ENCODE data around the gene TFEC. TPM values are rescaled to one million over a fixed set of nuclear protein-coding genes. Genes with fewer than 3 reads are reported as not detected.

The TFEC gene
- total RNA-seq, 1 donor: 26.4 TPM

GRCh38 chr7:115995701-115996100 is 34.9 kb downstream of the TFEC start:
- DNase-seq (ENCODE audit: low read depth in 2 of 3, low spot score in 2 of 3): no peak

DNA sequence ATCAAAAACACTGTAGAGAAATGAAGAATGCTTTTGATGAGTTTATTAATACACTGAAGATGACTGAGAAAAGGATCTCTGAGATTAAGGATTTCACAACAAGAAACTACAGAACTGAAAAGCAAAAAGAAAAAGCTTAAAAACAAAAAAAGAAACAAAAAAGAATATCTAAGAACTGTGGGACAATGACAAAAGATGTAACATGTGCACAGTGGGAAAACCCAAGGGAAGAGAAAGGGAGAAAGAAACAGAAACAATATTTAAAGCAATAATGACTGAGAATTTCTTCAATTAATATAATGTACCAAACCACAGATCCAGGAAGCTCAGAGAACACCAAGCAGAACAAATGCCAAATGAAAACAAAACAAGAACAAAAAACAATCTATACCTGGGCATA is 42.2 kb downstream of the TFEC start:
- DNase-seq (ENCODE audit: low read depth in 2 of 3, low spot score in 2 of 3): no peak

DNA sequence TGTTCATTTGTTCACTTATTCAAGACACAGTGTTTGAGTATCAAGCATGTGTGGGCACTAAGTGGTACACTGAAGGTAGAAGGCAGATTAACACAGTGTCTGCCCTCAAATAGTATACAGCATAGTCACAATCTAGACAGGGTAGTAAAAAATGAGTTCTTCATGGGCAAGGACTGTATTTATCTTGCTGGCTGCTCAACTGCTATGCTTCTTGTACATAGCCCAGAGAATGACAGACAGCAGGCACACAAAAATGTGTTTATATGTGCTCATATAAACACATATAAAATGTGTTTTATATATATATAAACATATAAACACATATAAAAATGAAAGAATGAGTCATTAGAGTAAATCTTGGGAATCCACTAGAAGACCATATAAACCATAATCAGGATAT is 43.1 kb downstream of the TFEC start:
- DNase-seq (ENCODE audit: low read depth in 2 of 3, low spot score in 2 of 3): no peak

DNA sequence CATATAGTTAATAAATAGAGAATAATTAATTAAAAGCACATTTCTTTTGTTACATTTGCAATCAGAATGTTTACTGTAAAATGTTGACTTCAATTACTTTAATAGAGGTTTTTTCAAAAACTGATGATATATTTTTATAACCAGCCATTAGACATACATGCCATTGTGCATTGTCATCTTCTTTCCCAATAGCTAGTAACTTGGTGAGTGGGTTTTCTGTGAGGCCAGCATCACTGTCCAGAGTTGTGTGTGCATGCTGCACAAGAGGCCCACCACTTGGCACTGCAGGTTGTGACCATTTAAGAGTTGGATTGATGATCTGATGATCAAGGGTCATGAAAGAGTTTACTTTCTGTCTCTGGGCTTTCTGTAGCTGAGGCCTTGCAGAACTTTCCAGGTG is 46.5 kb downstream of the TFEC start:
- no peak for DNase-seq (ENCODE audit: low read depth in 2 of 3, low spot score in 2 of 3)

DNA sequence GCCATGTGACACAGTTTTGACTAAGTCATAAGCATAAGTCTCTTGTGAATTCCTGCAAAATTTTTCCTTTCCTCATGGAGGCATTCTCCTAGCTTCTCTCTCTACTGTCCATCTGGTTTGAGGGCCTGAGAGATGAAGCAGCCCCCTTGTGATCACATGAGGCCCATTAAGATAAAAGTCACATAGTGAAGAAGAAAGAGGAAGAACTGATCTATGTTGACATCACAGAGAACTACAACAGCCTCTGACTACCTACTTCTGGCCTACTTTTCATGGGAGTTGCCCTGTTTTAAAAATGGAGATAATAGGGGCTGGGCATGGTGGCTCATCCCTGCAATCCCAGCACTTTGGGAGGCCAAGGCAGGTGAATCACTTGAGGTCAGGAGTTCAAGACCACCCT is 50.4 kb downstream of the TFEC start:
- no peak for DNase-seq (ENCODE audit: low read depth in 2 of 3, low spot score in 2 of 3)

DNA sequence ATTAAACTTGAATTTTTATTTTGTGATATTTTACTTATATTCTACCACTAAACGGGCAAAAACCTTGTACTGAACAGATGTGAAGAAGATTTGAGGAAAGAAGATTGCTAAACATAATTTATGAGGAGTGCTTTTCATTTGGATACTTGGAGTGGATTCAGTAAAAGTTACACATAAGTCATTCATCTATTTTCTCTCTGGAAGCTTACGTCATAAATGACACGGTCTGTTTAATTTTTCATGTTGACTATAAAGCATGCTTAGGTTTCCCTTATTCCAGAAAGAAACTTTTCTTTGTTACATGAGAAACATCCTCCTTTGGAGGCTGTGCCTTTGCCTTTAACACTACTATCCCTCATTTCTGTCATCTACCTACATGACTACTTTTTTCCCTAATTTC is 53.9 kb downstream of the TFEC start:
- no peak for DNase-seq (ENCODE audit: low read depth in 2 of 3, low spot score in 2 of 3)

DNA sequence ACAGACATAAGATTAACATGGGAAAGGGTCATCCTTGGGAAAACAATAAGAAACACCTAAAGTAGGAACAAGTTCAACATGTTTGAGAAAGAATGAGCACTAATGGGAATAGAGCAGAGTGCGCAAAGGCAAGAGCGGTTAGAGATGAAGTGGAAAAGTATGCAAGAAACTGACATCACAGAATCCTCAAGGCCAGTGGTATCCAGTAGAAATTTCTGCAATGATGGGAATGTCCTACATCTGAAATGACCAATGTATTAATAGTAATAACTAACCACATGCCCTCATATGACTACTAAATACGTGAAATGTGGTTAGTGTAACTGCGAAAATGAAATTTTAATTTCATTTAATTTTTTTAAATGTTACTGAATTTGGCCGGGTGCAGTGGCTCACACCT is 54.8 kb downstream of the TFEC start:
- no peak for DNase-seq (ENCODE audit: low read depth in 2 of 3, low spot score in 2 of 3)

DNA sequence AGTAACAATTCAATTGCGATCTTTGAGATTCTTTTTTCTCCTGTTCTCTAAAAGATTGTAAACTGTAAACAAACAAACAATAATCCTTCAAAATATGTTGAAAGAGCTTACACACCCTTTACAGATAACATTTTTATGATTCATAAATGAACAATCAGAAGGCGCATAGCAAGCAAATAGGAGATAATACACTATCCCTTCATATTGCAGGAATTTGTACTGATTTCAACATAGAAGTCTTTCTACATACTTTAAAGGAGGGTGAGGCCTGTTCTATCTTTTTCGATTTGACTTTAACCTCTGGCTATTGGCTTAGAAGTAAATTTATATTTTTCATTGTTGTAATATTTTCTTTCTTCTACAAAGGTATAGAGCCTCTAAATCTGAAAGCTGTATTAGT is 57.2 kb downstream of the TFEC start:
- DNase-seq (ENCODE audit: low read depth in 2 of 3, low spot score in 2 of 3): no peak

DNA sequence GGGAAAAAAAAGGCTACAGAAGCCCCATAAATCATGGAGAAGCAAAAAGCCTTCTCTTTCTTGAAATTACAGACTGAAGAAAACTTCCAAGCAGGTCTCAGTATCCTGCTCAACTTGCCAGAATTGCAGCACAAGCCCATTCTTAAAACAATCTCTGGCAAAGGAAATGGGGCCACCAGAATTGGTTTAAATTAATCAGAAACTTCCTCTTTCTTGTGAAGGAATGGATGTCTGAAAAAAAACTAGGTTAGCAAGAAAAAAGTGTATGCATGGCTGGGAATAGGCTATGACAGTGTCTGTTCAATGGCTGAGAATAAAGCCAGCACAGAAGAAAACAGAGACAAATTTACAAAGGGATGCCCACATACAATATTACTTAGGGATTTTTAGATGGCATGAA is 59.1 kb downstream of the TFEC start:
- DNase-seq (ENCODE audit: low read depth in 2 of 3, low spot score in 2 of 3): peak in 1 of 3 donors; percentile 43

DNA sequence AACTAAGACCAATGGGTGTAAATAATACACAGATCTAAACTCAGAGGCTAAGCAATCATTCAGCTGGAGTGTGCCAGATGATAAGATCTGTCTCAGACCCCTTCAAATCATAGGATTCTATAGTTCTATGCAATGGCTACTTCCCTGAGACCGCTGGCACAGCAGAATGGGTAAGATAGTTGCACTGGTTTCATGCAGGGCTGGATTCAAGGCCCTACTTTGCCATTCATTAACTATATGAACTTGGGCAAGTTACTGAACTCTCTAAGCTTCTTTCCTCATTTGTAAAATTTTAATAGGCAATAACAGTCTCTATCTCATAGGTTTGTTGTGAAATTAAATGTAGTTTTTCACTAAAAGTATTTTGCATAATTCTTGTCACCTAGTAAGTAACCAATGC is 62.0 kb downstream of the TFEC start:
- DNase-seq (ENCODE audit: low read depth in 2 of 3, low spot score in 2 of 3): no peak

DNA sequence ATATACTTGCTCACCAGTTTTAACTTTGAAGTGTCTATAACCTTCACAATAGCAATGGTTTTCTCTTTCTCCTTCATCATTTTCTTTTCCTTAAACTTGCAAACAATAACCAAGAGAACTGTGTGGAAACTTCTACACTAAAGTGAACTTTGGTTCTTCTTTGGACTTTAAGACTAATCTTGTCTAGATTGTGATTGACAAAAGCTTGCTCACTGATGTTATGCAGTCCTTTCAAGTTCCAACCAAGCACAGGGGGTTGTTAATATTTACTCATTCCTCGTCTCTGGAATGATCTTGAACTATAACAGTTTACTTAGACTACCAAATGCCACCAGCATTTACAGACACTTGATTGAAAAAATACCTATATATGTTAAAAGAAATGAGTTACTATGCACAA is 62.4 kb downstream of the TFEC start:
- no peak for DNase-seq (ENCODE audit: low read depth in 2 of 3, low spot score in 2 of 3)

- DNase-seq (ENCODE audit: low read depth in 2 of 3, low spot score in 2 of 3): no peak
These were observed 64.6 kb downstream of the TFEC start for GRCh38 chr7:115965796-115966475.

DNA sequence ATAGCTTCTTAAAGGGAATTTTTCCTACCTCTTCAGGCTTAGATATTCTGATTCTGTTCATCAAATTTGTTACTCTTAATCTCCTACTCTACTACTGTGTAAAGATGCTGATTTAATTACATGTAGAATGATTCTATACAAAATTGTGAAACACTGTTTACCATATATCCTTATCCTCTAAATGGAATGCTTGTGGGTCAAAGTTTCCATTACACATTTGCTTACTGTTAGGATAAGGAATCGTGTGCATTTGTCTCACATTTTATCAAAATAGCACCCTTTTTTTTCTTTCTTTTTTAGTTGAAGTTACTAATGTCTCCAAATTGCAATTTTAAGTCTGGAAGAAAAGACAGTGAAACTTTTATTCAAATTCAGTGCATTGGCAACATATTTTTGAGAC is 65.3 kb downstream of the TFEC start:
- DNase-seq (ENCODE audit: low read depth in 2 of 3, low spot score in 2 of 3): no peak

DNA sequence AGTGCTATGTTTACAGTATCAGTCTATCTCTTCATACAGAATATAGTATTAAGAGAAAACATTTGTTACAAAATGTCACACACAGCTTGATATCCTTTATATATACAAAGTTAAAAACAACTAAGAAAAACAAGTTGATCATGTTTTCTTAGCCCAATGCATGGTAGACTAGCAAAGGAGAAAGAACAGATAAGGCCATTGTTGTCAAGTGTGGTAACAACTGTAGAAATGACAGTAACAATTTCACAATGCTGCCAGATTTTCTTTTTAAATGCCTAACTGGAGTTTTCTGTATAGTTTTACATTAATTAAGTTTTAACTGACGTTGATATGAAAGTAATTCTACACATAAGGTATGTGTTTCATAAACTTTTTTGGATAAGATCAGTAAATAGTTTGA is 65.8 kb downstream of the TFEC start:
- DNase-seq (ENCODE audit: low read depth in 2 of 3, low spot score in 2 of 3): no peak

DNA sequence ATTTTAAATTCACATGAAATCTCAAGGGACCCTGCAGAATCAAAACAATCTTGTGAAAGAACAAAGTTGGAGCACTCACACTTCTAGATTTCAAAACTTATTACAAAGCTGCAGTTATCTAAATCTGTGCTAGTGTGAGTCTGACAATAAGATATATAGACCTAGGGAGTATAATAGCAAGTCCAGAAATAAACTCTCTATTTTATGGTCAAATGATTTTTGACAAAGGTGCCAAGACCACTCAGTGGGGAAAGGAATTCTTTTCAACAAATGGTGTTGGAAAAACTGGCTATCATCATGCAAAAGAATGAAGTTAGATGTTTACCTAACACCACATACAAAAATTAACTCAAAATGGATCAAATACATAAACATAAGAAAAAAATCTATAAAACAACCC is 68.2 kb downstream of the TFEC start:
- no peak for DNase-seq (ENCODE audit: low read depth in 2 of 3, low spot score in 2 of 3)

- no peak for DNase-seq (ENCODE audit: low read depth in 2 of 3, low spot score in 2 of 3)
These were observed 76.8 kb downstream of the TFEC start for GRCh38 chr7:115953592-115954255.

- no peak for DNase-seq (ENCODE audit: low read depth in 2 of 3, low spot score in 2 of 3)
These were observed 77.7 kb downstream of the TFEC start for GRCh38 chr7:115952832-115953231.

- DNase-seq (ENCODE audit: low read depth in 2 of 3, low spot score in 2 of 3): no peak
These were observed 79.0 kb downstream of the TFEC start for GRCh38 chr7:115951547-115951946.

DNA sequence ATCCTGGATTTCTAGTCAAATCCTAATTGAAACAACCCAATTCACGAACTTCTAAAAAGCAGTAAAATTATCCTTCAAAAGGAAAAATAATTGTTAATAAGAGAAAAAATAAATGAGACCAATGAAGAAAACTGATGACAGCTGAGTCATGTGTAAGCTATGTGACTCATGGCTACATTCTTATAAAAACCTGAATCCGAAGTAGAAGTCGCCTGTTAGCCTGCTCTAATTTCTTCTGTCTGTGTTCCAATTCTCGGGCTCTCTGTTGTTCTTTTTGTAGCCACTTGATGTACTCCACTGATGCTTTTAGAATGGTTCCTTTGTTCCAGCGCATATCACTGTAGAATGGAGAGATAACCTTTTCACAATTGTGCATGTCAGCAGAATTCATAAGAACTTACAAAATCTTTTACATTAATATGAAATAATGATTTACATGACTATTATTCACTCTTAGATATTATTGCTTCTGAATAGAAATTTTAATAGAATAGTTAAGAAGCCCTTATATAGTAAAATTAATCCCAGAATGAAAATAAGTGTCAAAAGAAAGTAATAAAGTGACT is 88.8 kb downstream of the TFEC start:
- no peak for DNase-seq (ENCODE audit: low read depth in 2 of 3, low spot score in 2 of 3)

DNA sequence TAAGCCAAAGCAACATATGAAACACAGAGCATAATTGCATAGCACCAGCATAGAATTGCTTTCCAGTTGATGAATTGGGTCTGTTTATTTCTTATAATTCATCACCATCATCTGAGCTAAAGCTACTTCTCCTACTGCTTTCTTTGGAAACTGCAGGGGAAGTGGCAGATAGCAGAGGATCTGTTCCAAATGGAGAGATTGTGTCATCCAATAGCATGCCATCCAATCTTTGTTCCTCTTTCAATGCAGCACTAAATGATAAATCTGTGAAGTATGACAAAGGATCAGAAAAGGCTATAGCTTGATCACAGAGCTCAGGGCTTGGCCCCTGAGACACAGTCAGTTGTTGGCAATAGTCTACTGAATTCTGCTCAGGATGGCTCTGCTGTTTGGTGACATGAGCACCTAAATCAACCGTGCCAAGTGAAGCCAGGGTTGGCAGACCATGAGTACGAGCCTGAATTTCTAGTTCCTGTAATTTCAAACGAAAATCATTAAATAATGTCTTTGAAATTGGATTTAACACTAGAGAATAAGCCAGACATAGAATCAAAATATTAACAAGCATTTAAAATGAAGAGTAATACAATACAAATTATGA is 90.0 kb downstream of the TFEC start:
- no peak for DNase-seq (ENCODE audit: low read depth in 2 of 3, low spot score in 2 of 3)

- DNase-seq (ENCODE audit: low read depth in 2 of 3, low spot score in 2 of 3): no peak
These were observed 92.6 kb downstream of the TFEC start for GRCh38 chr7:115937960-115938359.

DNA sequence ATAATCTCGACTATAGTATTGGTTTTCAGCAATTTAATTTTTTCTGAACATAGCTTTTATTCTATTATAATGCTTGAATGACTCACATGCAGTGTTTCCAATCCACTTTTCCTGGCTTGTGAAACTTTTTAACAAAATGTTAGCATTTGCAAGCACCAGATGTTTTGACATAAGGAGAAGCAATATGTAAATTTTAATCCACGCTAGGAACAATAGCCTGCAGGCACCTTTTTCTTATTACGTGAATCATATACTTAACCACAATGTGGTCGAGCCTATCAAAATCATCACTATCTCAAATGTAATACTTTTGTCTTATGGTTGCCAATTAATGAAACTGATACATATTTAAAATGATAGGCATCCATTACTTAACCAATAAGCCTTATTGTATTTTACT is 97.1 kb downstream of the TFEC start:
- no peak for DNase-seq (ENCODE audit: low read depth in 2 of 3, low spot score in 2 of 3)

All from hematopoietic multipotent progenitor cell (in vitro differentiated cells).